HG02759 (cell line): ENCODE data around the gene BMPR1B.

Experiments
- ATAC-seq: cut with Tn5 transposase; IDR thresholded peaks from one replicate; pipeline ENCODE4 v1.9.1; 2021; ENCODE audit warnings: mild to moderate bottlenecking, moderate library complexity; ENCODE audit not compliant: unreplicated experiment

The BMPR1B gene

GRCh38 chr4:95080969-95081368 lies 323.2 kb downstream of the BMPR1B start:
- ATAC-seq = no peak

- no peak for ATAC-seq
These were observed 326.8 kb downstream of the BMPR1B start for GRCh38 chr4:95084584-95084983.

- no peak for ATAC-seq
These were observed 327.5 kb downstream of the BMPR1B start for GRCh38 chr4:95085124-95085833.

GRCh38 chr4:95086551-95086950 lies 328.8 kb downstream of the BMPR1B start:
- ATAC-seq = no peak

GRCh38 chr4:95087657-95088455 lies 330.1 kb downstream of the BMPR1B start:
- ATAC-seq = no peak

GRCh38 chr4:95091272-95091671 lies 333.5 kb downstream of the BMPR1B start:
- no peak for ATAC-seq

- no peak for ATAC-seq
These were observed 335.0 kb downstream of the BMPR1B start for GRCh38 chr4:95092766-95093165.

- no peak for ATAC-seq
These were observed 335.7 kb downstream of the BMPR1B start for GRCh38 chr4:95093460-95093859.

- ATAC-seq = no peak
These were observed 336.5 kb downstream of the BMPR1B start for GRCh38 chr4:95093936-95094929.

- no peak for ATAC-seq
These were observed 337.7 kb downstream of the BMPR1B start for GRCh38 chr4:95095348-95095974.

GRCh38 chr4:95102162-95102790 lies 344.5 kb downstream of the BMPR1B start:
- no peak for ATAC-seq

GRCh38 chr4:95105112-95105511 lies 347.4 kb downstream of the BMPR1B start:
- ATAC-seq = no peak

- ATAC-seq = no peak
These were observed 348.2 kb downstream of the BMPR1B start for GRCh38 chr4:95105983-95106382.

GRCh38 chr4:95106408-95106928 lies 348.7 kb downstream of the BMPR1B start:
- ATAC-seq = no peak

GRCh38 chr4:95107004-95107403 lies 349.2 kb downstream of the BMPR1B start:
- ATAC-seq = no peak

- ATAC-seq = no peak
These were observed 349.9 kb downstream of the BMPR1B start for GRCh38 chr4:95107635-95108034.

- no peak for ATAC-seq
These were observed 351.2 kb downstream of the BMPR1B start for GRCh38 chr4:95108883-95109421.

- no peak for ATAC-seq
These were observed 356.8 kb downstream of the BMPR1B start for GRCh38 chr4:95114521-95114920.

GRCh38 chr4:95118497-95118896 lies 360.7 kb downstream of the BMPR1B start:
- no peak for ATAC-seq

- no peak for ATAC-seq
These were observed 362.7 kb downstream of the BMPR1B start for GRCh38 chr4:95120456-95120855.
